ENCODE data around the gene SLC39A7. TPM values are rescaled to one million over a fixed set of nuclear protein-coding genes. Genes with fewer than 3 reads are reported as not detected.

Gene SLC39A7
- total and polyA plus RNA-seq, 2 of the 13 experiments (the other 11 are each of a cell fraction or from before 2014, with no cell fraction given): 142 to 229 TPM

GRCh38 chr6:33213166-33213988 is 12.7 kb downstream of the SLC39A7 start (continued):
- TF ChIP-seq AGO1 (IDR thresholded peaks at IDR 0.05; ENCODE audit: low read depth, low read length, poor library complexity, severe bottlenecking) (no peak), SRSF4 (IDR thresholded peaks at IDR 0.05; ENCODE audit: low read depth, low read length, poor library complexity, severe bottlenecking) (peak; percentile 59), GZF1 (CRISPR knock-in tag; IDR thresholded peaks at IDR 0.05) (0 out of 2 replicates have a peak, but pooled peaks have one; percentile 16), SIN3B (IDR thresholded peaks at IDR 0.05; ENCODE audit: low read length) (no peak), UBTF (CRISPR knock-in tag; IDR thresholded peaks at IDR 0.05) (no peak), ZNF687 (CRISPR knock-in tag; IDR thresholded peaks at IDR 0.05) (peak; percentile 54), ZC3H13 (CRISPR knock-in tag; IDR thresholded peaks at IDR 0.05) (peak; percentile 65; the same call in 1 of the 2 replicates), CSRNP1 (CRISPR knock-in tag; IDR thresholded peaks at IDR 0.05) (peak; percentile 48; the same call in 1 of the 2 replicates), MLXIP (CRISPR knock-in tag; IDR thresholded peaks at IDR 0.05; ENCODE audit: borderline replicate concordance) (no peak), ARID2 (CRISPR knock-in tag; IDR thresholded peaks at IDR 0.05; ENCODE audit: borderline replicate concordance) (0 out of 2 replicates have a peak, but pooled peaks have one; percentile 84), NFATC3 (CRISPR knock-in tag; IDR thresholded peaks at IDR 0.05) (0 out of 2 replicates have a peak, but pooled peaks have one; percentile 36), PPARG (CRISPR knock-in tag; conservative IDR thresholded peaks at IDR 0.05) (no peak), NFKB2 (CRISPR knock-in tag; IDR thresholded peaks at IDR 0.05; ENCODE audit: borderline replicate concordance) (0 out of 2 replicates have a peak, but pooled peaks have one; percentile 65), BCL3 (CRISPR knock-in tag; IDR thresholded peaks at IDR 0.05) (peak; percentile 84; the same call in 1 of the 2 replicates)
